Activated B cell treated with CpG ODN at 0.5 μM for 24 hours (primary cell): ENCODE results near the gene DCBLD2. TPM values are rescaled to one million over a fixed set of nuclear protein-coding genes. Genes with fewer than 3 reads are reported as not detected.

ENCODE experiments used
- ATAC-seq: fragments of 200-7000 bp; cut with Tn5 transposase; one replicate; pipeline ENCODE4 v1.10.0; 2021; ENCODE audit warnings: low read depth, mild to moderate bottlenecking, moderate library complexity
- CTCF ChIA-PET: fragments of 350-600 bp; sonication (Branson Sonifier 250); formaldehyde crosslinking; loops from one replicate; lab custom pipeline; 2021; ENCODE audit warnings: antibody characterized with exemption; lab: Charles Lee
- POLR2A ChIA-PET: fragments of 350-600 bp; sonication (Branson Sonifier 250); formaldehyde crosslinking; loops from one replicate; lab custom pipeline; 2021; ENCODE audit warnings: antibody characterized with exemption; lab: Charles Lee
- DNase-seq: peaks from one replicate; pipeline ENCODE4 v3.0.0; 2022
- H3K27ac Mint-ChIP-seq: one replicate; pipeline ENCODE4 v1.8.0; 2020; ENCODE audit warnings: mixed read lengths
- H3K27me3 Mint-ChIP-seq: one replicate; pipeline ENCODE4 v1.8.0; 2021; ENCODE audit warnings: mixed read lengths
- H3K36me3 Mint-ChIP-seq: one replicate; pipeline ENCODE4 v1.8.0; 2021; ENCODE audit warnings: low read depth, mixed read lengths
- H3K4me1 Mint-ChIP-seq: one replicate; pipeline ENCODE4 v1.8.0; 2021; ENCODE audit warnings: mixed read lengths
- H3K4me3 Mint-ChIP-seq: one replicate; pipeline ENCODE4 v1.8.0; 2020; ENCODE audit warnings: mild to moderate bottlenecking, mixed read lengths
- H3K9me3 Mint-ChIP-seq: one replicate; pipeline ENCODE4 v1.8.0; 2020; ENCODE audit warnings: mixed read lengths
- intact Hi-C: fragments of 100-400 bp; cut with micrococcal nuclease; formaldehyde crosslinking; loops from one replicate; pipeline ENCODE4 v1.15.1; 2024
- total RNA-seq: library from RNA; stranded (reverse); gene quantifications from 2 replicates; pipeline ENCODE4 v1.2.3, GENCODE V29; 2022
- TF ChIP-seq, protein P1 (sequence below): fragments of 200-600 bp; IDR thresholded peaks from one replicate; pipeline ENCODE4 v1.8.0; 2022; ENCODE audit warnings: antibody characterized with exemption, mild to moderate bottlenecking

The DCBLD2 gene
- total RNA-seq, 1 donor from 2014 or later: 0.95 TPM

DNA sequence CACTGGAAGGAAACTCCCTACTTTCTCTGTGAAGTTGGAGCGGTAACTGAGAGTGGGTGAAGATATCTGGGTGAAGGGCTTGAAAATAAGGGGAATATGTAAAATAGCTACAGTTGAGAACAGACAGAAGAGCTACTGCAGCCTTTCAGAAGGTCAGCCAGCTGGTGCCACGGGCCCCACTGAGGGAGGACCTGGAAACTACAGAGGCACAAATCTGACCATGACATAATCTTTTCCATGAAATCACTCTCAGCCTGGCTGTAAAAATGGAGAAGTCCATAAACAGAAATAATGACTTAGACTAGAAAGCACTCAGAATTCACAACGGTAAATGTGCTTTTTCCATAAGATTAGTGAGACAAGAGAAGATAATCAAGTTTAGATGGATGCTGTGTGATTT is 91.9 kb downstream of the DCBLD2 start:
- ATAC-seq (no peak), DNase-seq (no peak)
- Mint-ChIP-seq H3K27me3 (no peaks in the 10 kb centered on the region), H3K4me1 (no peaks in the 10 kb centered on the region), H3K27ac (no peak overlapping the region), H3K4me3 (no peak overlapping the region), H3K9me3 (no peaks in the 10 kb centered on the region), H3K36me3 (no peaks in the 10 kb centered on the region)
- POLR2A ChIA-PET: no interaction called here
- TF ChIP-seq, protein P1, sequence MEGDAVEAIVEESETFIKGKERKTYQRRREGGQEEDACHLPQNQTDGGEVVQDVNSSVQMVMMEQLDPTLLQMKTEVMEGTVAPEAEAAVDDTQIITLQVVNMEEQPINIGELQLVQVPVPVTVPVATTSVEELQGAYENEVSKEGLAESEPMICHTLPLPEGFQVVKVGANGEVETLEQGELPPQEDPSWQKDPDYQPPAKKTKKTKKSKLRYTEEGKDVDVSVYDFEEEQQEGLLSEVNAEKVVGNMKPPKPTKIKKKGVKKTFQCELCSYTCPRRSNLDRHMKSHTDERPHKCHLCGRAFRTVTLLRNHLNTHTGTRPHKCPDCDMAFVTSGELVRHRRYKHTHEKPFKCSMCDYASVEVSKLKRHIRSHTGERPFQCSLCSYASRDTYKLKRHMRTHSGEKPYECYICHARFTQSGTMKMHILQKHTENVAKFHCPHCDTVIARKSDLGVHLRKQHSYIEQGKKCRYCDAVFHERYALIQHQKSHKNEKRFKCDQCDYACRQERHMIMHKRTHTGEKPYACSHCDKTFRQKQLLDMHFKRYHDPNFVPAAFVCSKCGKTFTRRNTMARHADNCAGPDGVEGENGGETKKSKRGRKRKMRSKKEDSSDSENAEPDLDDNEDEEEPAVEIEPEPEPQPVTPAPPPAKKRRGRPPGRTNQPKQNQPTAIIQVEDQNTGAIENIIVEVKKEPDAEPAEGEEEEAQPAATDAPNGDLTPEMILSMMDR: no peak
- CTCF ChIA-PET: no interaction called here
- intact Hi-C loops: no loop called here

DNA sequence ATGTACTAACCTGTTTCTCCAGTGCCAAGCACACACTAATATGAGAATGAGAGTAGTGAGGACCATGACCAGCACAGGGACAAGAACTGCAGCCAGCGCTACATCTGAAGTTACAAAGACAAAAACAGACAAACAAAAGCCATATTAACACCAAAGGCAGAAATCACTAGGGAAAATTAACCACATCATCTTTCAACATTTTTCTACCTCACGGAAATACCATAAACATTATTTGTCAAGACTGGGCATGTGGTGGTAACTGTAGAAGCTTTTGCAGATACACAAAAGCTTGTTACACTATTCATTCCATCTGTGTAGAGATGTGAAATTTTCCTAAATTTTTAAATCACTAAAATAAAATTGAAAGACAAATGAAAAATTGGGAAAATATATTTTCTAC is 93.4 kb downstream of the DCBLD2 start:
- ATAC-seq (no peak), DNase-seq (no peak)
- Mint-ChIP-seq H3K4me1 (no peaks in the 10 kb centered on the region), H3K4me3 (no peak overlapping the region), H3K9me3 (no peaks in the 10 kb centered on the region), H3K36me3 (no peaks in the 10 kb centered on the region), H3K27ac (no peak overlapping the region), H3K27me3 (no peaks in the 10 kb centered on the region)
- TF ChIP-seq, protein P1: no peak
- intact Hi-C loops: no loop called here
- POLR2A ChIA-PET: no interaction called here
- CTCF ChIA-PET: no interaction called here

DNA sequence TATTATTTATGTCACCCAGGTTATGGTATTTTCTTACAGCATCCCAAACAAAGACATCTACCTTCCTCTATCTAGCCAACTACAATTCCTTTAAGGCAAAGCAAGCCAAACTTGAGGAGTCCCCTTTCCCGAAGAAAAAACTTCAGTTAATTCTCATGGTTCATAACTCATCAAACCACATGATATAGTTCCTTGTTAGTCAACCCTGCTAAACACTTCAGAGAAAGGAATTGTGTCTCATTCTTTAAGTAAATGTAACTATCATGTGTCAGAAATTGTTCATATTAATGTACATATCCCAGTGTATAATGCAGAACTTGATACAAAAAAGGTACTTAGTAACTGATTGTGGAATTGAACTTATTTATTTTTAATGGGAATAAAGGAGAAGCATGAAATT is 93.9 kb downstream of the DCBLD2 start:
- ChIA-PET CTCF (no interaction called here), POLR2A (no interaction called here)
- intact Hi-C loops: no loop called here
- H3K27ac Mint-ChIP-seq: no peak overlapping the region
- DNase-seq: no peak
- H3K9me3 Mint-ChIP-seq: no peaks in the 10 kb centered on the region
- H3K36me3 Mint-ChIP-seq: no peaks in the 10 kb centered on the region
- H3K27me3 Mint-ChIP-seq: no peaks in the 10 kb centered on the region
- no peak overlapping the region for H3K4me3 Mint-ChIP-seq
- H3K4me1 Mint-ChIP-seq: no peaks in the 10 kb centered on the region
- no peak for ATAC-seq
- TF ChIP-seq, protein P1: no peak

DNA sequence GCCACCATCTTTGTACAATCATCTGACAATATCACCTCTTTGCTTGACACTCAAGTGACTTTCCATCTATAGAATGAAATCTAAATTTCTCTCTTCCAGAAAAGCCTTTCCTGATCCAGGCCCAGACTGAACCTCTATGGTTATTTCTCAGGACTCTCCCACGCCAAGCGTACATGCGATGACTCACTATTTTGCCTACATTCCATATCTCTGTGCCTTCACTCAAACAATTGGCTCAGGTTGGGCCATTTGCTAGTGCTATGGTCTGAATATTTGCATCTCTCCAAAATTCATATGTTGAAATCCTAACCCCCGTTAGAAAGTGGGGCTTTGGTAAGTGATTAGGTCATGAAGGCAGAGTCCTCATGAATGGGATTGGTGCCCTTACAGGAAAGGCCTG is 94.5 kb downstream of the DCBLD2 start:
- ATAC-seq (no peak), DNase-seq (no peak)
- H3K36me3 Mint-ChIP-seq: no peaks in the 10 kb centered on the region
- no peaks in the 10 kb centered on the region for H3K9me3 Mint-ChIP-seq
- TF ChIP-seq, protein P1: no peak
- no peaks in the 10 kb centered on the region for H3K4me1 Mint-ChIP-seq
- H3K27ac Mint-ChIP-seq: no peak overlapping the region
- ChIA-PET CTCF (no interaction called here), POLR2A (no interaction called here)
- H3K27me3 Mint-ChIP-seq: no peaks in the 10 kb centered on the region
- intact Hi-C loops: no loop called here
- H3K4me3 Mint-ChIP-seq: no peak overlapping the region

DNA sequence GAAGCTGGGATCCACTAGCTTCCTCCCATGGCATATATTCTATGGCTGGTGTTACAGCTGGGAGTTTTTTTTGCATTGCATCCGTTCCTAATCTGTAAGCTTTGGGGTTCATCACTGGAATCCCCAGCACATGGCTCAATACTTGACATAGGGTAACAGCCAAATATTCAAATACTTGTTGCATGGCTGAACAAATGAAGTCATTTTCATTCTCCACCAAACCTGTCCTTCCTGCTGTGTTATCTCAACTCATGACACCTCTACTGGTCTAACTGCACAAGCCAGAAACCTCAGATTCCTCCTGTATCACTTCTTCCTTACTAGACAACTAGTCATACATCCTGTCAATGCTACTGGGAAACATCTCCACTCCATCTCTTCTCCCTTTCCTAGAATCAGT is 95.0 kb downstream of the DCBLD2 start:
- Mint-ChIP-seq H3K27ac (no peak overlapping the region), H3K27me3 (no peaks in the 10 kb centered on the region), H3K9me3 (no peaks in the 10 kb centered on the region), H3K4me1 (no peaks in the 10 kb centered on the region), H3K4me3 (no peak overlapping the region), H3K36me3 (no peaks in the 10 kb centered on the region)
- DNase-seq (no peak), ATAC-seq (no peak)
- POLR2A ChIA-PET: no interaction called here
- TF ChIP-seq, protein P1: no peak
- CTCF ChIA-PET: interaction anchor here (1.2 kb wide), 1 partner anchor 14 kb away, joined by 5 read pairs; no protein-coding TSS in a partner anchor
- intact Hi-C loops: no loop called here
